Measurements from ENCODE around the gene RAMP2.

Gene RAMP2

GRCh38 chr17:42772945-42773289, 11.9 kb downstream of the RAMP2 start:
- no peak for DNase-seq

GRCh38 chr17:42773290-42774035, 12.4 kb downstream of the RAMP2 start, which contains the start of gene VPS25:
Gene VPS25, plus strand, starts transcription at chr17:42773449. Its CDS starts 27 bp downstream, at chr17:42773476.
- DNase-seq: peak; percentile 94

- DNase-seq: no peak
Measured at GRCh38 chr17:42774066-42774745, 13.2 kb downstream of the RAMP2 start.

GRCh38 chr17:42775534-42776098, 14.6 kb downstream of the RAMP2 start:
- DNase-seq: no peak

GRCh38 chr17:42778570-42778969, 17.5 kb downstream of the RAMP2 start:
- no peak for DNase-seq

- no peak for DNase-seq
Measured at GRCh38 chr17:42779304-42779935, 18.4 kb downstream of the RAMP2 start.

- no peak for DNase-seq
Measured at GRCh38 chr17:42779936-42780850, 19.2 kb downstream of the RAMP2 start, which contains the start of gene WNK4. Gene WNK4, plus strand, starts transcription at chr17:42780610. Its CDS starts 89 bp downstream, at chr17:42780699.

GRCh38 chr17:42780851-42781638, 20.0 kb downstream of the RAMP2 start:
- no peak for DNase-seq

GRCh38 chr17:42781639-42782165, 20.7 kb downstream of the RAMP2 start:
- no peak for DNase-seq

- no peak for DNase-seq
Measured at GRCh38 chr17:42782166-42783061, 21.4 kb downstream of the RAMP2 start.

GRCh38 chr17:42783062-42783790, 22.2 kb downstream of the RAMP2 start:
- no peak for DNase-seq

GRCh38 chr17:42783791-42784138, 22.7 kb downstream of the RAMP2 start:
- no peak for DNase-seq

GRCh38 chr17:42784409-42784808, 23.4 kb downstream of the RAMP2 start:
- DNase-seq: no peak

GRCh38 chr17:42784811-42785592, 24.0 kb downstream of the RAMP2 start:
- no peak for DNase-seq

GRCh38 chr17:42787266-42787665, 26.2 kb downstream of the RAMP2 start:
- no peak for DNase-seq

GRCh38 chr17:42791948-42792347, 30.9 kb downstream of the RAMP2 start:
- no peak for DNase-seq

GRCh38 chr17:42792545-42792944, 31.5 kb downstream of the RAMP2 start:
- DNase-seq: no peak

- no peak for DNase-seq
Measured at GRCh38 chr17:42795061-42795460, 34.0 kb downstream of the RAMP2 start.

GRCh38 chr17:42795465-42795864, 34.4 kb downstream of the RAMP2 start:
- DNase-seq: no peak

All from hematopoietic multipotent progenitor cell treated with erythropoietin and hydrocortisone succinate and interleukin-3 and kit ligand, for 6 days (in vitro differentiated cells).